Neutrophil (primary cell): Measurements from ENCODE around the gene MAML1.
A peak's percentile ranks its signal among the peaks of the same experiment; 100 is the strongest.

ENCODE experiments used
- H3K27ac ChIP-seq: fragments of 200-600 bp; sonication (generic); 2 replicates; pipeline ENCODE4 v1.5.1; 2016; ENCODE audit warnings: mild to moderate bottlenecking, moderate library complexity
- H3K27me3 ChIP-seq: fragments of 200-600 bp; sonication (generic); 2 replicates; pipeline ENCODE4 v1.6.0; 2016; ENCODE audit warnings: mild to moderate bottlenecking
- H3K36me3 ChIP-seq: fragments of 200-600 bp; sonication (generic); 2 replicates; pipeline ENCODE4 v1.5.1; 2017
- H3K4me1 ChIP-seq, 2 experiments: fragments of 200-600 bp in 1 of 2; sonication (generic) in 1 of 2; 1 replicate in 1 of 2; 2 replicates in 1 of 2; pipeline versions ENCODE4 v1.5.1 to v1.6.1; 2013 to 2016; ENCODE audit warnings: low read depth in 1 of 2, low read length in 1 of 2, mild to moderate bottlenecking in 1 of 2, moderate library complexity in 1 of 2; ENCODE audit not compliant: control insufficient read depth in 1 of 2, insufficient read depth in 1 of 2
- H3K4me3 ChIP-seq, 2 experiments: fragments of 200-600 bp in 1 of 2; sonication (generic) in 1 of 2; 1 replicate in 1 of 2; 2 replicates in 1 of 2; pipeline ENCODE4 v1.5.1; 2013 to 2016; ENCODE audit warnings: low read depth in 1 of 2, low read length in 1 of 2, mild to moderate bottlenecking in 1 of 2, moderate library complexity in 1 of 2
- H3K9me3 ChIP-seq: fragments of 200-600 bp; sonication (generic); 2 replicates; pipeline ENCODE4 v1.5.1; 2016
- TF ChIP-seq, protein P1 (sequence below): fragments of 200-600 bp; sonication (generic); IDR thresholded peaks from 2 replicates; pipeline ENCODE4 v1.5.1; 2016; ENCODE audit warnings: antibody characterized with exemption

Gene MAML1

DNA sequence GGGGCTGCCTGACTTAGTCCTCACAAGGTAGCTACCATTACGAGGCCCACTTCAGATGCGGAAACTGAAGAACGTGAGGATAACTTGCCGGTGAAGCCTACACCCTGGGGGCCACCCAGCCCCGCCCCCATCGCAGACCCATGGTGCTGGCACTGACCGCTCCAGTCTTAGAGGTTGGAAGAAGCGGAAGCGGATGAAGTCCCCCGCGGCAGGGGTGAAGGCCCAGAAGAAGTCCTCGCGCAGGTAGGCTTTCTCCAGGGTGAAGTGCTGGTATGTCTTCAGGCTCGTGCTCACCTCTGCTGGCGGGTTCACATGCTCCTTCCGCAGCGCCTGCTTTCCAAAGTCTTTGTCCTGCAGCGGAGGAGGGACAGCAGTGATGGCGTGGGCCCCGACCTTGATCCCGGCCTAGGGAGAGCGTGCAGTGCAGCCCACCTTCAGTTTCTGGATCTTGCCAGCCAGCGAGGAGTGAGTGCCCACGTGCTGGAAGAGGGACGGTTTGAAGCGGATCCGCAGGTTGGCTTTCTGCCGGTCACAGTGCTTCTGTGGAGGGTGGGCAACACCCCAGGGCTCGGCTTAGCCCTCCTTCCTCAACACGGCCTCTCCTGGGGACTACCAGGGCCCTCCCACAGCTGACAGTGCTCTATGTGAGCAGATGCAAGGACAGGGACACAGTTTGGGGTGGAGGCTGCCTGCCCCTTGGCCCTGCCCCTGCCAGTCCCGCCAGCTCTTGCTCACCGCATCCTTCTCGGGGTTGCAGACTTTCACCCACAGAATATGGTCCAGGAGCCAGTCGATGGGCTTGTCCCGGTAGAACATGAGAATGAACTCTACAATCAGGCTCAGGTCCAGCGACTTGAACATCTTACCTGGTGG, 66.4 kb downstream of the MAML1 start:
- H3K9me3 ChIP-seq: no peaks in the 10 kb centered on the region
- no peak overlapping the region for H3K27ac ChIP-seq
- peaks cover 49 to 59% of the 10 kb centered on the region in 2 experiments for H3K4me1 ChIP-seq
- H3K27me3 ChIP-seq: no peaks in the 10 kb centered on the region
- H3K36me3 ChIP-seq: peaks cover 42% of the 10 kb centered on the region
- H3K4me3 ChIP-seq: no peak overlapping the region
- TF ChIP-seq, protein P1, sequence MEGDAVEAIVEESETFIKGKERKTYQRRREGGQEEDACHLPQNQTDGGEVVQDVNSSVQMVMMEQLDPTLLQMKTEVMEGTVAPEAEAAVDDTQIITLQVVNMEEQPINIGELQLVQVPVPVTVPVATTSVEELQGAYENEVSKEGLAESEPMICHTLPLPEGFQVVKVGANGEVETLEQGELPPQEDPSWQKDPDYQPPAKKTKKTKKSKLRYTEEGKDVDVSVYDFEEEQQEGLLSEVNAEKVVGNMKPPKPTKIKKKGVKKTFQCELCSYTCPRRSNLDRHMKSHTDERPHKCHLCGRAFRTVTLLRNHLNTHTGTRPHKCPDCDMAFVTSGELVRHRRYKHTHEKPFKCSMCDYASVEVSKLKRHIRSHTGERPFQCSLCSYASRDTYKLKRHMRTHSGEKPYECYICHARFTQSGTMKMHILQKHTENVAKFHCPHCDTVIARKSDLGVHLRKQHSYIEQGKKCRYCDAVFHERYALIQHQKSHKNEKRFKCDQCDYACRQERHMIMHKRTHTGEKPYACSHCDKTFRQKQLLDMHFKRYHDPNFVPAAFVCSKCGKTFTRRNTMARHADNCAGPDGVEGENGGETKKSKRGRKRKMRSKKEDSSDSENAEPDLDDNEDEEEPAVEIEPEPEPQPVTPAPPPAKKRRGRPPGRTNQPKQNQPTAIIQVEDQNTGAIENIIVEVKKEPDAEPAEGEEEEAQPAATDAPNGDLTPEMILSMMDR: no peak

- Histone ChIP-seq H3K36me3 (peaks cover 42% of the 10 kb centered on the region), H3K4me1 (peaks cover 49 to 59% of the 10 kb centered on the region in 2 experiments), H3K27ac (no peak overlapping the region), H3K9me3 (no peaks in the 10 kb centered on the region), H3K4me3 (no peak overlapping the region), H3K27me3 (no peaks in the 10 kb centered on the region)
- TF ChIP-seq, protein P1: no peak
Observed at GRCh38 chr5:179799644-179799973, 67.0 kb downstream of the MAML1 start.

GRCh38 chr5:179800071-179800695, 67.6 kb downstream of the MAML1 start:
- Histone ChIP-seq H3K27ac (no peak overlapping the region), H3K4me3 (no peak overlapping the region), H3K36me3 (peaks cover 42% of the 10 kb centered on the region), H3K27me3 (no peaks in the 10 kb centered on the region), H3K4me1 (peaks cover 49 to 59% of the 10 kb centered on the region in 2 experiments), H3K9me3 (no peaks in the 10 kb centered on the region)
- TF ChIP-seq, protein P1: no peak

DNA sequence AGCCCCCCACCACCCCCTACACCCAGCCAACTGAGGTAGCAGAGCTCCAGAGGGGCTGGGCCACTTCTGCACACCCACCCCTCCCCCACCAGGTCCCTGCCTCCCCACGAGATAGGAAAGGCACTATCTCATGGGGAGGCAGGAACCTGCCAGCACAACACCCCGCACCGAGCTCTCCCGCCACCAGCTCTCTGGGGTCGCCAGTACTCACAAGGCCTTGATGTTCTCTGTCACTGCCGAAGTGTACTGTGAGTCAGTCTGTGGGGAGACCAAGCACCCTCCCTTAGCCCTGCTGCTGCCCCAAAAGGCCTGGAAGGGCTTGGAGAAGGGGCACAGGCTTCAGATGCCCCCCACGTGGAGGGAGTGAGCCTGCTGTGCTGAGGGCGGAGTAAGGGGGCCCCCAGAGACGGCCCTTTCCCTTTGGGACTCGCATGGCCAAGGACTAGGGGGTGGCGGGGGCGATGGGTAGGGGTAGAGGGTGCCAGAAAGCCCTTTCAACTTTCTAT, 68.1 kb downstream of the MAML1 start:
- Histone ChIP-seq H3K4me1 (peaks cover 48 to 59% of the 10 kb centered on the region in 2 experiments), H3K36me3 (peaks cover 42% of the 10 kb centered on the region), H3K27ac (no peak overlapping the region), H3K27me3 (no peaks in the 10 kb centered on the region), H3K9me3 (no peaks in the 10 kb centered on the region), H3K4me3 (no peak overlapping the region)
- TF ChIP-seq, protein P1: no peak

DNA sequence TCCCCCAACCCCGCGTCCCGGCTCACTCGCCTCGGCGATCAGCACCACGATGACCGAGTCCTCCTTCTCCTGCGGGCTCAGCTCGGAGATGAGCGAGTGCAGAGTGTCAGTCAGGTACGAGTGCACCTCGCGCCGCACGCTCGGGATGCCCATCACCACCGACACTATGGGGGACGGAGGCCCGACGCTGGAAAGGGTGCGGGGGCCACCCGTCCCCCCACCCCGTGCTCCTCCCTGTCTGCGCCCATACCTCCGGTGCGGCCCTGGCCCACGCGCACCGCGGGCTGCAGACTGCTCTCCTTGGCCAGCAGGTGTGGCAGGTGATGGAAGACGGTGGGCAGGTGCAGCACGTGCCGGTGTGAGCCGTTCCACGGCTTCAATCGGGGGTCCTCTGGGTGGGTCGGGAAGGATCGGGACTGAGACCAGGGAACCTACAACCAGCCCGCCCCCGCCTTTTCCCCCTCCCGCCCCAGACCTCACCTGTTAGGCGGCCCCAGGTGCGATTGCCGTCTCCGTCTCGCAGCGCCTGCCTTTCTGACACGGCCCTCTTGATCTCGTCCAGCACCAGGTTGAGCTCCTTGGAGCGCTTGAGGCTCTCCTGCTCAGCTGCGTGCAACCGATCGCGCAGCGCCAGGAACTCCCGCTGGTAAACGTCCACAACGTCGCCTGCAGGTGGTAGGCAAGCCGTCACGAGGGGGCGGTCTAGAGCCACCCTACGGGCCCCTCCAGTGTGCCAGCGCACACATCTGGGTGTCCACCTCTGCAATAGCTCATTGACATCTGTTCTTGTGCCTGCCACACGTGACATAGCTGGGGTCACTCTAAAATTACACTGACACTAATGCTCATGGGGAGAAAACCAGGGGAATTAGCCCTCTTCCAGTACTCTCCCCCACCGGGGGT, 68.9 kb downstream of the MAML1 start:
- H3K4me1 ChIP-seq: peaks cover 43 to 51% of the 10 kb centered on the region in 2 experiments
- H3K9me3 ChIP-seq: no peaks in the 10 kb centered on the region
- peaks cover 42% of the 10 kb centered on the region for H3K36me3 ChIP-seq
- TF ChIP-seq, protein P1: peak; percentile 69
- no peaks in the 10 kb centered on the region for H3K27me3 ChIP-seq
- peak overlapping the region; percentile 18 for H3K27ac ChIP-seq
- H3K4me3 ChIP-seq: no peak overlapping the region
